AG09309 (cell line): Measurements from ENCODE around the gene TNFRSF1B.

Source experiments
- DNase-seq: peaks from one replicate; pipeline ENCODE4 v3.0.0-alpha.2; 2010; ENCODE audit warnings: low read depth
- H3K4me3 ChIP-seq: 2 replicates; pipeline ENCODE4 v1.5.1; 2011; ENCODE audit warnings: mild to moderate bottlenecking, low read depth, low read length, moderate library complexity; ENCODE audit not compliant: control insufficient read depth
- TF ChIP-seq, protein P1 (sequence below): IDR thresholded peaks from 2 replicates; pipeline ENCODE4 v1.5.1; 2011; ENCODE audit warnings: mild to moderate bottlenecking, low read depth, low read length, inconsistent platforms; ENCODE audit not compliant: insufficient read depth, control insufficient read depth; ENCODE audit errors: missing control alignments

The TNFRSF1B gene

DNA sequence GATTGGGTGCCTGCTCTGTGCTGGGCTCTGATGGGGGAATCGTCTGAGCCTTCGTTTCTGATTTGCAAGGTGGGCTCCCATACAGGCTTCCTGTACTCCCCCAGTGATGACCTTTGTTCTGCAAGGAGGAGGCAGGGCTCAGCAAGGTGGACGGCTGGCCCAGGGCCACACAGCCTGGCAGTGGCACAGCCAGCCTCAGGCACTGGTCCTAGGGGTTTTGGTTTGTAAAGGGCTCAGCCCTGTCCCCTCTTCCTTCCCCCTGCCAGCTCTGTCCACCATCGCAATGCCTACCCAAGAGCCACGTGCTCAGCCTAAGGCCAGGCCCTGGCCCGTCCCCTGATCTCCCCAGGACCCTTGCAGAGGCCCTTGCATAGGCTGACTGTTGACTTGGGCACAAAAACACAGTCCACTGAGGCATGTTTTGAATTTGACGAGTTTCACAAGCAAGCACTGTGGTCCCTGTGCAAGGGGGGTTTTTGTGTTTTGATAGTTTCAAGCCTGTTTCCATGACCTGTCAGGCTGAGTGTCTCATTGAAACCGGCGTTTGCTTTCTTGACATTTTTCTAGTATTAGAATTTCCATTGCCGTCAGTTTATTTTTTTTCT, 39.5 kb upstream of the TNFRSF1B start:
- TF ChIP-seq, protein P1, sequence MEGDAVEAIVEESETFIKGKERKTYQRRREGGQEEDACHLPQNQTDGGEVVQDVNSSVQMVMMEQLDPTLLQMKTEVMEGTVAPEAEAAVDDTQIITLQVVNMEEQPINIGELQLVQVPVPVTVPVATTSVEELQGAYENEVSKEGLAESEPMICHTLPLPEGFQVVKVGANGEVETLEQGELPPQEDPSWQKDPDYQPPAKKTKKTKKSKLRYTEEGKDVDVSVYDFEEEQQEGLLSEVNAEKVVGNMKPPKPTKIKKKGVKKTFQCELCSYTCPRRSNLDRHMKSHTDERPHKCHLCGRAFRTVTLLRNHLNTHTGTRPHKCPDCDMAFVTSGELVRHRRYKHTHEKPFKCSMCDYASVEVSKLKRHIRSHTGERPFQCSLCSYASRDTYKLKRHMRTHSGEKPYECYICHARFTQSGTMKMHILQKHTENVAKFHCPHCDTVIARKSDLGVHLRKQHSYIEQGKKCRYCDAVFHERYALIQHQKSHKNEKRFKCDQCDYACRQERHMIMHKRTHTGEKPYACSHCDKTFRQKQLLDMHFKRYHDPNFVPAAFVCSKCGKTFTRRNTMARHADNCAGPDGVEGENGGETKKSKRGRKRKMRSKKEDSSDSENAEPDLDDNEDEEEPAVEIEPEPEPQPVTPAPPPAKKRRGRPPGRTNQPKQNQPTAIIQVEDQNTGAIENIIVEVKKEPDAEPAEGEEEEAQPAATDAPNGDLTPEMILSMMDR = no peak
- DNase-seq = no peak
- no peak overlapping the region for H3K4me3 ChIP-seq

DNA sequence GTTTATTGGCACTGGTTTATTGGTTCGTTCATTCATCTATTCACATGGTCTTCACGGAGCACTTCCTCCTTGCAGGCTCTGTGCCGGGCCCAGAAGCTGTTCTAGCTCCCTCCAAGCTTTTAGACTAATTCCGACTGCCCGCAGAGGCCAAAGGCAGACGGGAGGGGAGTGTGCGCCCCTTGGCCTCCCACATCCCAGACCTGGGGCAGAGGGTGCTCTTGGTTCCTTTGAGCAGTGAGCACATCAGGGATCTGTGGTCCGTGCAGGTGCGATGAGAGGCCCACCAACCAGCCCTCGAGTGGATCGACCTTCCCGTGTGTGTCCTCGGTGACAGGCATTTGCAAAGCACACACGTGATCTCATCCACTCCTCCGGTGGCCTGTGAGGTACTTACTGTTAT, 38.7 kb upstream of the TNFRSF1B start:
- TF ChIP-seq, protein P1 = no peak
- no peak overlapping the region for H3K4me3 ChIP-seq
- no peak for DNase-seq

DNA sequence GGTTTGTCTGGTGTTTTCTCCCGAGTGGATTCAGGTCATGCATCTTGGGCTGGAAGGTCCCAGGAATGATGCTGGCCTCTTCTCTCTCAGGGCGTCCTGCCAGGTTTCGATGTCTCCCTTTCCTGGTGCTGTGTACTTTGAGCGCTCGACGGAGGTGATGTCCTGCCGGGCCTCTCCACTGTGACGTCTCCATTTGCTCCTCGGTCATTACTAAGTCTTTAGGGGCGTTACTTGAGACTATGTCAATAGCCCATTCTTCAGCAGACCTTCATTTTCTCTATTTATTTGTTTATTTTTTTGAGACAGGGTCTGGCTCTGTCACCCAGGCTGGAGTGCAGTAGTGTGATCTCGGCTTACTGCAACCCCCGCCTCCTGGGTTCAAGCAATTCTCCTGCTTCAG, 37.2 kb upstream of the TNFRSF1B start:
- TF ChIP-seq, protein P1 = no peak
- DNase-seq = no peak
- H3K4me3 ChIP-seq = no peak overlapping the region

DNA sequence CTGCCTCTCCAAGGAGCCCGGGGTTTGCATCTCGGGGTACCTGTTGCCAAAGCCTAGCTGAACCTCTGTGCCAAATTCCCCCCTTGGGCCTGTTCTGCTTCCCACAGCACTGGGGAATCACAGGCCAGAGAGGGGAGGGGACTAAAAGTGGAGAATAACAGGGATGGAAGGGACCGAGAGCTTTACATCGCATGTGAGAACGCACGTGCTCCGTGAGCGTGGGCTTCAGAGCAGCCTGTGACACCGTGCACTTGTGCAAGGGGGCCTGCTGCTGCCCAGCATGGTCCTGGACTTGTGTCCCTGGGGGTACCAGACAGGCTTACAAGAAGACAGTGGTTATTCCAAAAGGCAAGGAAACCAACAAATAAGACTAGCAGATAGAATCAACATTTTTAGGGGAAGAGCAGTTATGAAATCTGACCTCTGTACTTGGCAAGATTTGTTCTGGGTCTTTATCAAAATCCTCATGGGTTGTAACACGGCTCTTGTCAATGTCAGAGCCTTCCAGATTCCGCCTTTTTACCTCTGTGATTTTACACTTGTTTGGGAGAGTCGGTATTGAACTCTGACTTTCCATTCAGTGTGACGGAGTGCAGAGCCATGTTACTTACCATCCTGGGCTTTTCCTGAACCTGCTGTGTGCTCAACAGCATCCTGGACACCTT, 36.2 kb upstream of the TNFRSF1B start:
- TF ChIP-seq, protein P1 = no peak
- DNase-seq = no peak
- H3K4me3 ChIP-seq = no peak overlapping the region

DNA sequence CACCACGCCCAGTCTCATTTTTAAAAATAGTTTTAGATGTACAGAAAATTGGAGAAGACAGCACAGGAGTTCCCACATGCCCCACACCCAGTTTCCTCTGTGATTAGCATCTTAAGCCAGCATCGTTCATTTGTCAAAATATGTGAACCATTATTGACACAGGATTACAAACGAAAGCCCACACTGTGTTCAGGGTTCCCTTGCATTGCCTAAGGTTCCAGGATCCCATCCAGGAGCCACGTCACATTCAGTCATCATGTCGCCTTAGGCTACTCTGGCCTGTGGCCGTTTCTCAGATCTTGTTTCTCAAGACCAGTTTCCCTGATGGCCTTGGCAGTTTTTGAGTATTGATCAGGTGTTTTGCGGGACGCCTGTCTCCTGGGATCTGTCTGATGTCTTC, 34.7 kb upstream of the TNFRSF1B start:
- peak; percentile 55 for DNase-seq
- no peak overlapping the region for H3K4me3 ChIP-seq
- TF ChIP-seq, protein P1 = no peak

DNA sequence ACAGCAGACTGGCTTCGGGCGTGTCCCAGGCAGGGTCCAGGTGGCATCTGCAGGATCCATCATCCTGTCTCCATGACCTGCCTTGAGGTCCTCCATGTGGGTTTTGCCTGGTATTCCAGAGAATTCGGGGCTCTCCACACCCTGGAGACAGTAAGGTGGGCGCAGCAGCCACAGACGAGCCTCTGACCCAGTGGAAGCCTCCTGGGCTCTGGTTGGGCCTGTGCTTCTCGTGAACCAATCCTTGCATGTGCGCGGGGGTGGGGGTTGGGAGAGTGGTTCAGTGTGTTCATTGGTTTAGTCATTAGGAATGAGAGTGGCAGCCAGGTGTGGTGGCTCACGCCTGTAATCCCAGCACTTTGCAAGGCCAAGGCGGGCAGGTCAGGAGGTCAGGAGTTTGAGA, 32.1 kb upstream of the TNFRSF1B start:
- no peak for DNase-seq
- TF ChIP-seq, protein P1 = no peak
- no peak overlapping the region for H3K4me3 ChIP-seq
